GM19467 (cell line): Measurements from ENCODE around the gene TMEM106B.
A peak's percentile ranks its signal among the peaks of the same experiment; 100 is the strongest.

Experiments used
- ATAC-seq: cut with Tn5 transposase; IDR thresholded peaks from one replicate; pipeline ENCODE4 v1.9.1; 2021; ENCODE audit warnings: mild to moderate bottlenecking, moderate library complexity; ENCODE audit not compliant: unreplicated experiment

TMEM106B gene

GRCh38 chr7:12226756-12227155 lies 15.7 kb downstream of the TMEM106B start:
- no peak for ATAC-seq

GRCh38 chr7:12228024-12228423 lies 16.9 kb downstream of the TMEM106B start:
- ATAC-seq: no peak

- no peak for ATAC-seq
Measured at GRCh38 chr7:12229046-12229445, 18.0 kb downstream of the TMEM106B start.

- no peak for ATAC-seq
Measured at GRCh38 chr7:12231097-12231496, 20.0 kb downstream of the TMEM106B start.

- no peak for ATAC-seq
Measured at GRCh38 chr7:12233175-12233574, 22.1 kb downstream of the TMEM106B start.

GRCh38 chr7:12234334-12234865 lies 23.3 kb downstream of the TMEM106B start:
- ATAC-seq: no peak

GRCh38 chr7:12235970-12236369 lies 24.9 kb downstream of the TMEM106B start:
- ATAC-seq: no peak

- ATAC-seq: no peak
Measured at GRCh38 chr7:12237007-12237406, 25.9 kb downstream of the TMEM106B start.

- ATAC-seq: no peak
Measured at GRCh38 chr7:12239806-12240205, 28.7 kb downstream of the TMEM106B start.

GRCh38 chr7:12244129-12244528 lies 33.0 kb downstream of the TMEM106B start:
- peak; percentile 51 for ATAC-seq

- ATAC-seq: no peak
Measured at GRCh38 chr7:12244694-12245093, 33.6 kb downstream of the TMEM106B start.

GRCh38 chr7:12249706-12250105 lies 38.6 kb downstream of the TMEM106B start:
- no peak for ATAC-seq

GRCh38 chr7:12250232-12250631 lies 39.1 kb downstream of the TMEM106B start:
- no peak for ATAC-seq

GRCh38 chr7:12256090-12256489 lies 45.0 kb downstream of the TMEM106B start:
- no peak for ATAC-seq

- peak; percentile 100 for ATAC-seq
Measured at GRCh38 chr7:12257582-12257981, 46.5 kb downstream of the TMEM106B start.

- ATAC-seq: no peak
Measured at GRCh38 chr7:12258074-12258473, 47.0 kb downstream of the TMEM106B start.

GRCh38 chr7:12267542-12267941 lies 56.4 kb downstream of the TMEM106B start:
- ATAC-seq: no peak

- no peak for ATAC-seq
Measured at GRCh38 chr7:12269100-12269895, 58.2 kb downstream of the TMEM106B start.

- no peak for ATAC-seq
Measured at GRCh38 chr7:12281038-12281437, 69.9 kb downstream of the TMEM106B start.

- no peak for ATAC-seq
Measured at GRCh38 chr7:12287901-12288300, 76.8 kb downstream of the TMEM106B start.

- ATAC-seq: no peak
Measured at GRCh38 chr7:12289996-12290395, 78.9 kb downstream of the TMEM106B start.

- ATAC-seq: no peak
Measured at GRCh38 chr7:12290761-12291160, 79.7 kb downstream of the TMEM106B start.

GRCh38 chr7:12291870-12292269 lies 80.8 kb downstream of the TMEM106B start:
- no peak for ATAC-seq
